Inflammatory macrophage treated with lipopolysaccharide for 4 hours (primary cell): ENCODE measurements around the gene FBXL2.
"Not testable (repeated sequence)": the region's sequence is repeated elsewhere in the genome, so short reads cannot be mapped to it uniquely, and the experiment has no call there.

Experiments used
- DNase-seq: peaks from one replicate; pipeline ENCODE4 v3.0.0-alpha.2; 2020

FBXL2 gene

DNA sequence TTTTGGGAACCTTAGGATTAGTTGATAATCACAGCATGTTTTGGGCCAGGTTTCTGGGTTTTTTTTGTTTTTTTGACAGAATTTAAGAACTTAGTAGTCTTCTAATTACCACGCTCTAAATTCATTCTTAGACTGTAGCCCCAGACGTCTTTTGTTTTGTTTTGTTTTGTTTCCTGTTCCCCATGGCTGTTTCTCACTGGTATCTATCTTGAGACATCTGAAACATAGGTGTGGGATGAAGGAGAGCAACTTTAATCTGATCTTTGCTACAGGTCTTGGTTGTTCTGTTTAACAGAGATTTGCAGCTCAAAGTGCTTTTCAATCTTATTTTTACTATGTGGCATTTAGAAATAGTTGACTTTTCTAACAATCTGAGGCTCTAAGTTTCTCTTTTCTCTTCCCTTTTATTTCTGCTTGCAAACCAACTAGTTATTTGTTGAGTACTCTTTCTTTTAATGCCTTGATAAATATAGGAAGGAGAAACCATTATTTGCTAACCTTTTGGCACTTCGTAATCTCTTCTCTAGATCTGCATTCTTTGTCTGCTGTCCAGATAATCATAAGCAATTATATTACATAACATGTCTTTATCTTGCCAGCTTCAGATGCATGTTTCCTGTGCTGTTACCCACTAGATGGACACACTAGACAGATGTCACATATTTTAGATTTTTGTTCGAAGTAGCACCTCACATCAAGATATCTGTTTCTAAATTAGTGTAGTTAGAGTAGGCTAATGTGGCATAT lies 40.9 kb downstream of the FBXL2 start:
- DNase-seq, result peak; percentile 10

DNA sequence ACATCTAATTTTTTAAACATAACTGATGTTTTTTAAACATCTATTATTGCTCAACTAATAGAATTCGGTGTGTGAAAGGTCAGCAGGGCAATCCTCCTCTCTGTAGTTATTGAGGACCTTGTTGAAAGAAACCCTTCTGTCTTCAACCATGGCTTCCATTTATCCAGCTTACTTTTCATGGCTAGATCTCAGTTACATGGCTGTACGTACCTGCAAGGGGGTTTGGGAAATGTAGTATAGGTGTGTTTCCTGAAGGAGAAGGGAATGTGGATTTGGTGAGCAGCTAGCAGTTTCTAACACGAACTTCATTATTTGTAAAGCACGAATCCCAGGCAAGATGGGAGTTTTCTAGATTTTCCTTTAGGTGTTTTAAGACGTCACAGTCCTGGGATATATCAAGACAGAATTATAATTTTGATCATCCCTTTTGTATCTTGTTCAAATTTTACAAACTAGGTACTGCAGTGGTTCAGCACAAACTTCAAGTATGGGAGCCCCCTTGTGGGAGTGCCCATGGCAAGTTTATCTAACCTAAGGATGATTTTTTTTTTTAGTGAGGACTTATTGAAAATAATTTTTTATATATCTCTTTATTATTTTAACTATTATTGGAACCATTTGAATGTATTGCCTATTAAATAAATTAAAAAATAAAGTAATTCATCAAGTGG lies 41.6 kb downstream of the FBXL2 start:
- DNase-seq, result no peak

DNA sequence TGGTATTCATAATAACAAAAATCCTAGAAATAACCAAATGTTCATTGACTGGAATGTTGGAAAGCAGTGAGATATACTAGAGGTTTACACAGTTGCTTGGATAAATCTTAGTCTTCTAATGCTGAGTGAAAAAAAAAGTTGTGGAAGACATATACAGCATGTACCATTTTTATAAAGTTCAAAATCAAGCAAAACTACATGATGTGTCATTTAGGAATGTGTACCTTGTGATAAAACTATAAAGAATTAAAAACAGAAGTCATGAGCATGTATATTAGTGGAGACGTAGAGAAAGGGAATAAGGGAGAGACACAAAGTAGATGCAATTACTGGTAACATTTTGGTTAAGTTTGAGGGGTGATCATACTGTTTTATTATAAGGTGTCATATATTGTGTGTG lies 45.2 kb downstream of the FBXL2 start:
- DNase-seq, result no peak

DNA sequence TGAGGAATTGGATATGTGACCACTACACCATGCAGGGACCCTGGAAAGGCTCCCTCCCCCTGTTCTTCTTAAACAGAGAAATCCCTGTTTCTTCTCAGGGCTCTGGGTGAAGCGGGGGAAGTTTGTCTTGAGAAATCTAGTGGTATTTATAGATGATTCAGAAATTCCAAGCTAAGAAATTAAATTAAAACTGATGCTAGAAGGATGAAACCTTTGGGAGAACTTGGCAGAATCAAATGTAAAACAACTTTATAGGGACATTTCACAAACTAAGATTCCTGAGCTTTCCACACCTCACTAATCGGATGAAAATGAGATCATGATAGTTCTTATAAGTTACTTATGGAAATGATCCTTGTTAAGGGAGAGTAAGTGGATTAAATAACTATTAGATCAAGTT lies 54.2 kb downstream of the FBXL2 start:
- DNase-seq, result no peak

DNA sequence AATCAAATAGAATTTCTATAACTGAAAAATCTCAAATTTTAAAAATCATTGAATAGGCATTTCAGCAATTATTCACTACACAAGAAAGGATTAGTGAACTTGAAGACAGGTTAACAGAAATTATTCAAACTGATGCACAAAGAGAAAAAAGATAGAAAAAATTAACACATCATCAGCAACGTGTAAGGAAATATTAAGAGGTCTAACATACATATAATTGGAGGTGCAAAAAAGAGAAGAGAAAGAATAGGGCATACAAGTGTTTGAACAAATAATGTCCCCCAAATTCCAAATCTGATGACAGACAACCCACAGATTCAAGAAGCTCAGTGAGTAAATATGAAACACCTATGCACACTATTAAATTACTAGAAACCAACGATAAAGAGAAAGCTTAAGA lies 57.1 kb downstream of the FBXL2 start:
- no peak for DNase-seq

DNA sequence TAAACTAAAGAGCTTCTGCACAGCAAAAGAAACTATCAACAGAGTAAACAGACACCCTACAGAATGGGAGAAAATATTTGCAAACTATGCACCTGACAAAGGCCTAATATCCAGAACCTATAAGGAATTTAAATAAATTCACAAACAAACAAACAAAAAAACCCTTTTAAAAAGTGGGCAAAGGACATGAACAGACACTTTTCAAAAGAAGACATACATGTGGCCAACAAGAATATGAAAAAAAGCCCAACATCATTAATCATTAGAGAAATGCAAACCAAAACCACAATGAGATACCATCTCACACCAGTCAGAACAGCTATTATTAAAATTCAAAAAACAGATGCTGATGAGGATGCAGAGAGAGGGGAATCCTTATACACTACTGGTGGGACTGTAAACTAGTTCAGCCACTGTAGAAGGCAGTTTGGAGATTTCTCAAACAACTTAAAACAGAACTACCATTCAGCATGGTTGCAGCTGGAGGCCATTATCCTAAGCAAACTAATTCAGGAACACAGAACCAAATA lies 61.8 kb downstream of the FBXL2 start:
- DNase-seq, result not testable (repeated sequence)

DNA sequence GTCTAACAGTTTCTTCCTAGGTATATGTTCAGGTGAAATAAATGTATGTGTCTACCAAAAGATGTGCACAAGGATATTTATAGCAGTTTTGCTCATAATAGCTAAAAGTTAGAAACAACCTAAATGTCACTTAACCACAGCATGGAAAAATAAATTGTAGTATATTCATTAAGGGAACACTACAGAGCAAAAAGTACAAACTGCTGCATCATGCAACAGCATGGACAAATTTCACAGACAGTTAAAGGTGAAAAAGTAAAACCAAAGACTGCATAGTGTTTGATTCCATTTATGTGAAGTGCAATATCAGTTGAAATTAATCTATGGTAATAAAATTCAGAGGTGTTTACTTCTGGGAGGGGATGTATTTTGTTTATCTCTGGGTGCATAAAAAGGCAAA lies 62.5 kb downstream of the FBXL2 start:
- no peak for DNase-seq

DNA sequence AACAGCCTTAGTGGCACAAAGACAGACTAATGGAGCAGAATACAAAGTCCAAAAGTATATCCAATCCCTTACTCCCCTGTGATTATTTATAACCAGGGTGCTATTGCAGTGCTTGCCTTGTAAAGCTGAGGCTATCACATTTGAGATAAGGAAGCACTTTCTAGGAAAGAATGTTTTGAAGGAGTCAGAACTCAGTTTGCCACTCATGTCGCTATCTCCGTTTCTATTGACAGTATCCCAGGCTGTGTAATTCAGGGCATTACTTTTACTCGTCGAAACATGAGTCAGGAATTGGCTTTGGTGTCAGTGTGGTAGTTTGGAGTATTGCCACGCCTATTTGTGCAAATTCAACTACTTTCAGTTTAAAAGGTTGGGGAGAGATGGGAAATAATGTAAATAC lies 78.4 kb downstream of the FBXL2 start:
- DNase-seq, result no peak

DNA sequence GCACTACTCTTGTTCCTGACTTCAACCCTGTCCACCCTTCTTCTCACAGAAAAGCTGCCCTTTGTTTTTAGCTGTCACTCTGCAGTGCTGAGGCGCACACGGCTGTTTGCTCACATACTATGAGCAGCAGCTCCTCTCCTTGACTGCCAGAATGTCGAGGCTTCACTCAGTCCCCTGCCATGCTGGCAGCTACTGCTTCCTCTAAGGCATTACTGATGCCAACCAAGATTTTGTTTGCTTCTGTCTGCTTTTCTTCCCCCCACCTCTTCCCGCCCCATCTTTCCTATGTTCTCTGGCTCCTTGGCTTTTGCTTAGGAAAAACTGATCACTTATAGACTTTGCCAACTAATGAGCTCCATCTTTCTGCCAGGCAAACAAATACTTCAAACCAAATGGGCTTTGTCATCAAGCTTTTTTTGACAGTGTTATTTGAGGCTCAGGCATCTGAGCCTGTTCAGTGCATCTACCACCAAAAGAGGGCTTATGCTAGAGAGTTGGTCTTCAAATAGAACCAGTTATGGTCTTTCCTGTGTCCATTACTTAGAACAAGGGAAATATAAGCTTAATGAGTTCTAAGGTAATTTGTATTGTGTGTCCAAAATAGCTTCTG lies 81.0 kb downstream of the FBXL2 start:
- no peak for DNase-seq

DNA sequence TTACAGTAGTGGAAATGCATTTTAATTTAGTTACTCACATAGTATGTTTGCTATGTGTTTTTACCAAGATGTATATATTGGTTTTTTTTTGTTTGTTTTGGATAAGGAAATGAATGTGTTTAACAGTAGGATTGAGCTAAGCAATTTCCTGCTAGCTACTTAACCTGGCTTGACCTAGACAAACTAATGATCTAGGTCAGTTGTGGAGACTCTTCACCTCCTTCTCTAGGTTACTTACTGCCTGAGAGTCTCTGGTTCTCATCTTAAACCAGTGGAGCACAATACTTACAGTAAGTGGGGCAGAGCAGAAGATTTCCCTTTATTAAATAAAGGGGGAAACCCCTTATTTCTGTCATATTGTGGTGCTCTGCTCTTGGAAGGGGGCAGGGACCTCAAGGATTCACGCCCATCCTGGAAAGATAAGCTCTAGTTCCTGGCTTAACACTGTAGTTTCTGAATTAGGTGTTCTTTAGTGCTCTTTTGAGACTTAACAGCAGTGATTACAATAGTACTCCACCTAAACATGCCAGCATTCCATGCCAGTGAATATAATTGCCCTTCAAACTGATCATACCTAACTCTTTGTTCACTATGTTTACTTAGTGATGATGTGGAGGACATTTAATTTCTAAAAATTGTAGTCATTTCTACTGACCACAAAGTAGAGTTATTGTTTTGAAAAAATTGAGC lies 83.0 kb downstream of the FBXL2 start:
- no peak for DNase-seq

DNA sequence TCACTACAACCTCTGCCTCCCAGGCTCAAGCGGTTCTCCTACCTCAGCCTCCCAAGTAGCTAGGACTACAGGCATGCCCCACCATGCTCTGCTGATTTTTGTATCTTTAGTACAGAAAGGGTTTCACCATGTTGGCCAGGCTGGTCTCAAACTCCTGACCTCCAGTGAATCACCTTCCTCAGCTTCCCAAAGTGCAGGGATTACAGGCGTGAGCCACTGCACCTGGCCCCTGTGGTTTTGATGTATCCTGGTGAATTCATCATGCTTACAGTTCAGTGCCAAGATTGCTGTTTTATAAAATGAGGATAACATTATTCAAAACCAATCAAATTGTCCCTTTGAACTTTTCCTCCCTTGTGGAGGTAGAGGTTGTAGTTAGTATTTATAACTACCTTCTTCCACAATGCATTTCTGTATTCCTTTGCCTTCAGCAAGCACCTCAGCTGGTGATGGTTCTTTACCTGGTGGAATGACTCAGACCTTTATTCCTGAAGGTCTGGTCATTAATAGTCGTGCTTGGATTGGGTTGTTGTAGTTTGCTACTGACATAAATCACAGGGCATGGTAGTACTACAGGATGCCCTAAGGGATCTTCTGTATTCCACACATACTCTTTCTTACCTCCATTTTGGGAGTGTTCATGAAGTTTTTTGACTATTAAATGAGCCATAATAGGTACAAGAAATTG lies 86.0 kb downstream of the FBXL2 start:
- no peak for DNase-seq

DNA sequence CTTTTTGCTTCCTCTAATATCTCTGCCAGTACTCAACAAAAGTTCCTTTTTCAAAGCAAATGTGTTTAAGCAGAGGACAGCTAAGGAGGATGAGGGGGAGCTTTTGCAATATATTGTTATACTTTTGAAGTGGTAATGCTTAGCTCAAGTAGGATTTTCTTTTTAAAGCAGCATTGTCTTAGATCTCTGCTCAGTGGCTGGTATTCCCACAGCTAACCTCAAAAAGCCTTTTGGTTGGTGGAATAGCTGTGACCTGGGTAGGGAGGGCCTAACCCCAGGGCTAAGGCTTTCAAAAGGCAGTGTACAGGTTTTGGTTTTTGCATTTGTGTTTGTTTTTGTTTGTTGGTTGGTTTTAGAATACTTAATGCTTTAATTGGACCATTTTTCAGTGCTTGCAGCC lies 86.8 kb downstream of the FBXL2 start:
- DNase-seq, result no peak

DNA sequence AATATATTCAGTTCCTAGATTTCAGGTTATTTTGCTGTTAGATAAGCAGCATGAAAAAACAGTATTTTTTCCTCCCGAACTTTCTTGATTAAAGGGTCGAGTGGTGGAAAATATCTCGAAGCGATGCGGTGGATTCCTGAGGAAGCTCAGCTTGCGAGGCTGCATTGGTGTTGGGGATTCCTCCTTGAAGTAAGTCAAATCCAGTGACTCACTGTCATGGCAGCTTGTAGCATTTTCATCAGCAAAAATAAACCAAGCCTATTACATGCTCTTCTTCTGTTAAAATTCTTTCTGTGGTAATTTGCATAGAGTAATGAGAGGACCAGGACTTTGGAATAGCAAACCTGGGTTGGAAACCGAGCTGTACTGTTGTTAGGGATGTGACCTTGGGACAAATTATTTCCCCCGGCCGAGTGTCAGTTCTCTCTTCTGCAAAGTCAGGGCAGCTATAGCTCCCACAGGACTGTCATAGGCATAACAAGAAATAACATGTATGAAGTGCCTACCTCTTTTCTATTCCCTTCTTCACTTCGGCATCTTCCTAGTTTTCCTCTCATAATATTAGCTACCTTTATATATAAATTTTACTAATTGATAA lies 87.4 kb downstream of the FBXL2 start:
- no peak for DNase-seq

DNA sequence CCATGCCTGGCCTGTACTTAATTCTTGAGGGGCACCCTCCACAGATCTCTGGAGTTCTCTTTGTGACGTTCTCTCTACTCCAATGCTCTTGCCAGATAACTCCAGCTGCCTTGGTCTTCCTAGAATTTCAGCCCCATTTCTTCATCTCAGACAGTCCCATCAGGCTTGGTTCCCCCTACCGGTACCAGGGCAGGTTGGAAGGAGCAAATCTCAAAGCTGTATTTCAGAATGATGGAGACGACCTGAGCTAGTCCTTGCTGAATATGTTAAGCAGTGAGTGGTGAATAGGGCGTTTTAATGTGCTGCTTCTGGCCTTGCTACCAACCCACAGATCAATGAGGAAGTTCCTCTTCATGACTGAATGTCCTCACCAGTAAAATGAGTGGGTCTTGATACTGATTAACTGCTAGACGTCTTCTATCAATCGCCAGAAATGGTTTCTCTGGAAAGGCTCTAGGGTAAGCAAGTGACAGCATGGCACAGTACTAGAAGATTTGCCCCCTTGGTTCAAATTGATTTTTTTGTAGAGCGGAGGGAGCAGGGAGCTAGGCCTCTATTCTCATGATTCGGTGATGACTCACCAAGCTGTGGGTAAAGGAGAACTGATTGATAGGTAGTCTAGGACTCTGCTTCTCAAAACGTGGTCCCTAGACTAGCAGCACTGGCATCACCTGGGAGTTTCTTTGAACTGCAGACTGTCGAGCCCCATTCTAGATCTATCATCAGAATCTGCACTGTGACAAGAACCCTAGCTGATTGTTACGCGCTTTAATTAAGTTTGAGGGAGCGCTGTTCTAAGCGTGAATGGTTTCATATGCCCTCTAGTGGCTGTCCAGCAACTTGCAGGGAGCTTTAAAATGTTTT lies 95.2 kb downstream of the FBXL2 start:
- peak; percentile 32 for DNase-seq

DNA sequence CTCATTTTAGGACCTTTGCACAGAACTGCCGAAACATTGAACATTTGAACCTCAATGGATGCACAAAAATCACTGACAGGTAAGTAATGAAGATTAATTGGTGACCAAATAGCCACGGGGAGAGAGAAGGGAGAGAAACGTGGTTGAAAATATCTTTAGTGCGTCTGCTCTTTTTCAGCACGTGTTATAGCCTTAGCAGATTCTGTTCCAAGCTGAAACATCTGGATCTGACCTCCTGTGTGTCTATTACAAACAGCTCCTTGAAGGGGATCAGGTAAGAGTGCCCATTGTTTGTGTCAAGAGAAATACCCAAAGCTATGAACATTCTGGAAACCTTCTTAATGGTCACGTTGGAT lies 95.8 kb downstream of the FBXL2 start:
- no peak for DNase-seq

DNA sequence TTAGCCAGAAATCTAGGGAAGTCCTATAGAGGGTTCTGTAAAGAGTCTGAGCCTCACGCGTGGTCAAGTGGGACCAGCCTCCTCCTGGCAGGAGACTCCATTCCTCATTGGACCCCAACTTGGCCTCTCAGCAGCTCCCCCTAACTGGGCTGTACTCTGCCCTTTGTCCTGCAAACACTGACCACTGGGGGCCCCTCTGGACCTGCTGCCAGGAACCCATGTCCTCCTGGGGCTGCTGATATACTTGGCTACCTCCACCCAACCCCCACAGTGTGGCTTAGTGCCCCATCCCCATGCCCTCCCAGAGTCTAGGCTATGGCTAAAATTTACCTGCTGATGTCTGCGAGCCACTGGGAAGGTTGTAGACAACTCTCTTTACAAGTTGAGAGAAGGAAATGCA lies 100.2 kb downstream of the FBXL2 start:
- DNase-seq, result no peak

DNA sequence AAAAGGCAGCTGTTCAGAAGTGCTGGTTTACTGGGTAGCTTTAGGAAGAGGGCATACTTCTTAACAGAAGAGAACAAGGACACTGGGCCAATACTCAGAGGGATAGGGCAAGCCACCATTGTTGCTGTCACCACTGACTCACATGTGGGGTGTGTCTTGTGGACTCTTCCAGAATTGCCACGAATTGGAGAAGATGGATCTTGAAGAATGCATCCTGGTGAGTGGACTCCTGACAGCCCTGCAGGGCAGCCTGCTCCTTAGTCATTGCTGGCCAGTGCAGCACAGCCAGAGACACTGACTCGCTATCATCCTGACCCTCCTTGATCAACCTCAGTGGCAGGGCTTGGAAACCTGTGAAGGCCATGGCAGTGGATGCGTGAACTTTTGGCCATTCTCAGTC lies 100.7 kb downstream of the FBXL2 start:
- DNase-seq, result peak; percentile 8

DNA sequence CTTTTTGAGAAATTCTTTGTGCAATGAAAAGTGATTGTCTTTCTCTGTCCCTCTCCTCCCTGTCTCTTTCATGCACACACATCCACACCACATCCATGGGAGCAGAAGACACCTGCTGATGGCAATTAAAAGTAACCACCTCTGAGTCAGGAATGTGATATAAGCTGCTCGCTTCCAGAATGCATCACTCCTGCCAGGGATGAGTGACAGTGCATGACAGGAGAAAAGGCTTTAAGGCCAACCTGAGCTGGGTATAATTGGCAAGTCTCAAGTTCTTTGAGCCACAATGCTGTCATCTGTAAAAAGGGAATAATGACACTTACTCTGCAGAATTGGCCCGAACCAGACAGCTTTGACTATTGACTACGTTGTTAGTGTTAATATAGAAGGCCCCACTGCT lies 103.4 kb downstream of the FBXL2 start:
- no peak for DNase-seq

DNA sequence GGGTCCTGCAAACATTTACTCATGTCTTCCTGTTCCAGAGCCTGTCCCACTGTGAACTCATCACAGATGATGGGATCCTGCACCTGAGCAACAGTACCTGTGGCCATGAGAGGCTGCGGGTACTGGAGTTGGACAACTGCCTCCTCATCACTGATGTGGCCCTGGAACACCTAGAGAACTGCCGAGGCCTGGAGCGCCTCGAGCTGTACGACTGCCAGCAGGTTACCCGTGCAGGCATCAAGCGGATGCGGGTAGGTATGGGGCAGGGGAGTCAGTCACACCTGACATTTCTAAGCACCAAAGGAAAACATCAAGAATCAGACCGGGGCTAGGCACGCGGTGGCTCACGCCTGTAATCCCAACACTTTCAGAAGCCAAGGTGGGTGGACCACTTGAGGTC lies 106.7 kb downstream of the FBXL2 start:
- DNase-seq, result no peak

DNA sequence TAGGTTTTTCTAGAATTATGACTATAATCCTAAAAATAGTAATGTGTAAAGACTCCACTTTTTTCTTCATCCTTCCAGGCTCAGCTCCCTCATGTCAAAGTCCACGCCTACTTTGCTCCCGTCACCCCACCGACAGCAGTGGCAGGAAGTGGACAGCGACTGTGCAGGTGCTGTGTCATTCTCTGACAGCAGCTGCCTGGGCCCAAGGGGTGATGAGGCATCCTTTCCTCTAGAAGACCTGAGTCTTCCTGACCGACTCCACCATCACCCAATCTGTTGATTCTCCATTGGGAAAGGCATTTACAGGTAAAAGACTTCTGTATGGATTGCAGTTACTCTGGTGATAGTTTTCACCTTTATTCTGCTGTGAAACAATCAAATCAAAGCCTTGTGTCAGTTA lies 108.2 kb downstream of the FBXL2 start:
- no peak for DNase-seq

DNA sequence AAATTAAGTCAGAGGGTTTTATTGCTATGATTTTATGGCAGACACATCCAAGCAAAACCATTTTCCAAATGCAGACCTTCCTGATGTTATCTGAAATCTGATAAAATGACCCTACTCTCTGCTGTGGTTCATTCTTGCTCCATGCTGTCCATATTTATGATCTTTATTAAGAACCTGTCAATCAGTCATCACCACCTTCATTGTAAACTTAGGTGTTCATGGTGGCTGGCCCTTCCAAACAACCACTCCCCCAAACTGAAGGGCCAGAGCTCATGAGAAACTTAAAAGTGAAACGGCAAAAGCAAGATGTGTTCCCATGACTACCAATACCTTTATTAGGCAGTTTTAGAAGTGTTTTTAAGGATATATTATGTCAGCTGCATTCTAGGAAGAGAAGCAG lies 109.4 kb downstream of the FBXL2 start:
- DNase-seq, result no peak
